GM18907 (cell line): ENCODE measurements around the gene AGGF1.
A peak's percentile ranks its signal among the peaks of the same experiment; 100 is the strongest.
"Not testable (repeated sequence)": the region's sequence is repeated elsewhere in the genome, so short reads cannot be mapped to it uniquely, and the experiment has no call there.

Experiments used
- ATAC-seq: cut with Tn5 transposase; IDR thresholded peaks from one replicate; pipeline ENCODE4 v1.9.1; 2021; ENCODE audit warnings: mild to moderate bottlenecking, moderate library complexity; ENCODE audit not compliant: unreplicated experiment

The AGGF1 gene

DNA sequence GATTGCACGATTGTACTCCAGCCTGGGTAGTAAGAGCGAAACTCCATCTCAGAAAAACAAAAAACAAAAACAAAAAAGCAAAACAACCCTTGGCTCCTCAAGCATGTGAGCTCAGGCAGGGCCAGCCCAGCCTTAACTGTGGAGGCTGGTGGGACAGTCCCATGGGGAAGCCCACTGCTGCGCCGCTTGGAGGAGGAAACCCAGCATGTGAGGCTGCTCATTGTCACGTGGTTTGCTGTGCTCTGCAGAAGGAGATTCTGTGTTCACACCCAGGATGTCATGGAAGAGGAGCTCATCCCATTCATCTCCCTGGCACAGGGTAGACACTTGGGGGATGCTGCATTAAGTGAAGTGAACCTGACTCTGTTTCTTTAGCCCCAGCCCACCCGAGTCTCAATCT lies 52.9 kb downstream of the AGGF1 start:
- no peak for ATAC-seq

DNA sequence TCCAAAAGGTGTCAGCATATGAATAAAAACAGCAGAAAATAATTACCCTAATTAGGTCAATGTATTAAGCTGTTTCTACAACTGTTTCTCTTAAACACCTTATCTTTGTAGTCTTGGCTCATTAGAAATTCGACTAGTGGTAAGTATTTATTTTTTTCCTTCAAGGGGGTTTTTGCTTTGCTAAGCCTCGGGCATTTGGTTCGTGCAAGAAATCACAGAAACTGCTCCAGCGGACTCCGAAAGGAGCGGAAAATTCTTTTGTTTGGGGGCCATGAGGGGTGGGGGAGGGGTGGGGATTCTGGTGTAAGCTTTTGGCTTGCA lies 56.1 kb downstream of the AGGF1 start:
- no peak for ATAC-seq

DNA sequence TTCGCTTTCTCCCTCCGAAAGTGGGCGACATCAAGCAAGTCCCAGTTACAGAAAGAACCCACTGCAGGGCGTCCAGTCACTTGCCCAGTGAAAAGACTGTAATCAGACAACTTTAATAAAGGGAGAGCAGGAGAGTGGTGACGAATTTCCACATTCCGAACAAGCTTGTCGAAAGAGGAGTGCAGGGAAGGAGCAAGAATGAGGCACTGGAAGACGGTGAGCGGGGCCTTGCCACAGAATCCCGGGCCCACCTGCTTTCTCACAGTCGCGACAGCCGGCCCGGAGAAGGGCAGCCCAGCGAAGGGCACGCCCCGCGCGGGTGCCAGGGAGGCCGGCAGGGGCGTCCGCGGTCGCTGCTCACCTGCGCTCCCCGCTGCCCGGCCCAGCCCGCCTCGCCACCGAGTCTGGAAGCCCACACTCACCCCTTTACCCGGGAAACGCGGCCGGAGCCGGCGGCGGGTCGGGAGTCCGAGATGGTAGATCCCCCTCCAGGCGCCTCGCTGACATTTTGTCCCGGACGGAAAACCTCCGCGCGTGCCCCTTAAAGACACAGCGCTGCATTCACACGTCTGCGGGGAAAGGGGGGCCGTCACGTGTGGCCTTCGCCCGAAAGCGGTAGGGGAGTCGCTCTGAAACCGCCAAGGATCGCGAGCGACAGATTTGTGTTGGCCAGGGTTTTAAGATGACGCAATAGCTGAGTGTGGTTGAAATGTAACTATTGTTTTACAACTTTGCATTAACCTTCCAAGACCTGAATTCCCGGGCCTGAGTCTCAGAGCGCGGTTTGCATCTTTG lies 56.7 kb downstream of the AGGF1 start, which contains the start of gene ZBED3:
TSS of gene ZBED3 (minus strand) at position 597 of the 795 bp plus-strand sequence. CDS start 9,407 bp downstream, outside the sequence.
- ATAC-seq: peak; percentile 74

DNA sequence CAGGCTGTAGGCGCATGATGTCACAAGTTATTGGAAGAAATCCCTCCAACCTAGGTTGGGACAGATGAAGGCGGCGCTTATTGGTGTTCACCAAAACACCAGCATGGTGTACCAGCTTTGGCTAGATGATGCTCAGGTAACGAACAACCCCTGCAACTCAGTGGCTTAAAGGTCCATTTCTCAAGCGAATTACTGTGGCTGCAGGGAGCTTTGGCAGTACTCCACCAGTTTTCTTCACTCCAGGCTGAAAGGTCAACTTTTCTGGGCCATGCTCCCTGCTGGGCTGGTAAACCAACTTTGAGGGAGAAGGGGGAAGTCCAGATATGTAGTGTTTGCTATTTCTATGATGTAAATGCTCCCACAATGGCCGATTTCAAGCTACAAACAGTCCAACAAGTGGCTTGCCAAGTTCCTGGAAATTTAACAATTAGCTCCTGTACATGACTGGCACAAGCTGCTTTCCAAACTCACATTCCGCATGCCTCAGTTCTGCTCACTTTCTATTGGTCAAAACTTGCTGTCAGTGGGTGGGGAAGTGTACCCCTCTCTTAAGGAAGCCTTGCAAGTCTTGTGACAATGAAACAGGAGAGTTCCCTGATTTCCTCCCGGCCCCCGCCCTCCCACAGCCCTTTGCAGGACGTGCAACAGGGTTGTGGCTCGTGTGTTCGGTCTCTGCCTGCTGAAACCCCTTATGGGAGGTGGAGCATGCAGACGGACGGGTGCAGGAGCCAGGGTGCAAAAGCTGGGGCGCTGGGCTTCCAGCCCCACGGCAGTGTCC lies 57.5 kb downstream of the AGGF1 start:
- no peak for ATAC-seq

DNA sequence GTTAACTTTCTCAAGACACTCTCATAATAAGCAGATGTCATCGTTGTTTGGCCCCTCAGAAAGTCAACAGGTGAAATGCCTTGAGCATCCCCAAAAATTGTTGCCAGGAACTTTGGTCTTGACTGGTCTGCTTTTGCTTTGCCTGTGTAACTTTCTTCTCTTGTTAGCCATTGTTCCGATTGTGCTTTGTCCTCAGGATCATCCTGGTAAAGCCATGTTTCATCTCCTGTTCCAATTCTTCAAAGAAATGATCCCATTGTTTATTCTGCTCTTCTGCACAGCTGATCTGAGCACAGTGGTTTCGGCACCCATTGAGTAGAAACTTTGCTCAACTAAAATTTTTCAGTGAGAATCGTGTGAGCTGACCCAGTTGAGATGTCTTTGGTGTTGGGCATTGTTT lies 65.0 kb downstream of the AGGF1 start:
- ATAC-seq: no peak

DNA sequence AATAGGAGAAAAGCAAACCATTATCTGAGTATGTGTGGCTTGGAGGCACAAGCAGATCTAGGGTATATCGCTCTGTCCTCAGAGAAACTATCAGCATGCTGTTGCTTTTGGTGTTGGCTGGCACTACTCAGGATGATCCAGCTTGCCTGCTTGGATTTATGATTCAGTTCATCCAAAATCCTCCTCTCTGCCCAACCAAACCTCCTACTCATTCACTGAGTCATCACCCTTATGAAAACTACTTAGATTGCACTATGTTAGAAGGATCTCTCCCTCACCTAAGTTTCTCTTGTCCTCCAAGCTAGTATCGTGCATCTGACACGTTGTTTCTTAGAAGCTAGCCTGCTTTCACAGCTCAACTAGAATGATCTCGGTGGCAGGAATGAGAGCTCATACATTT lies 71.1 kb downstream of the AGGF1 start:
- ATAC-seq: no peak

DNA sequence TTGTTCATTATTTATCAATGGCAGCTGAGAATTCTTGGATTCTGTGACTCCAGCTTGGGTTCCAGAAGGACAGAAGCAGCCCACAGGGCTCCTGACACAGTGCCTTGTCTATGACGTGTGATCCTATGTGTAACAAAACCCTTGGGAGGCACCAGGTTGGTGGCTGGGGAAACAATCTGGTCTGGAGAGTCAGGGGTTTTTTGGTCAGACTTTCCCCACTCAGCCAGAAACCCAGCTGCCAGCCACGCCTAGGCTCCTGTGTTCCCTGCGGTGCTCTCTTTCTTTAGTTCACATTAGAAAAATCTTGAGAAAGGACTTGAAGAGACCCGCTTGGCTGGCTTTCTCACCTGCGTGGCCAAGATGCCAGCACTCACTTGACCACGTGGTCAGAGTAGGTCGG lies 72.3 kb downstream of the AGGF1 start:
- no peak for ATAC-seq

DNA sequence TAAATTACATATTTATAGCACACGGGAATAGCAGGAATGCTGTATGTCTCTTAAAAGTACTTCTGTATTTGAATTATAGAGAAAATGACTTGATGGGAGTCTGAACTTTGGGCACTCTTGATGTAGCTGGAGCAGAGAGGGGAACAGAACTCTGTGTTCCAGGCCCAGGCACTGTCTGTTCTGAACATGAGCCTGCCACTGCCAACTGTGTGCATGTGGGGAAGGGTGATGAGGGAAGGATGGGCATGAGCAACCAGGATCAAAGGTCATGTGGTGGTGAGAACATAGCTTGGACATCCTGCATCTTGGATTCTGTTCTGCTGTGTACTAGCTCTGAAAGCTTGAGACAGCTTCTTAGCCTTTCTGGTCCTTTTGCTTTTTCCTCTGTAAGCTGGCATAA lies 73.3 kb downstream of the AGGF1 start:
- no peak for ATAC-seq

DNA sequence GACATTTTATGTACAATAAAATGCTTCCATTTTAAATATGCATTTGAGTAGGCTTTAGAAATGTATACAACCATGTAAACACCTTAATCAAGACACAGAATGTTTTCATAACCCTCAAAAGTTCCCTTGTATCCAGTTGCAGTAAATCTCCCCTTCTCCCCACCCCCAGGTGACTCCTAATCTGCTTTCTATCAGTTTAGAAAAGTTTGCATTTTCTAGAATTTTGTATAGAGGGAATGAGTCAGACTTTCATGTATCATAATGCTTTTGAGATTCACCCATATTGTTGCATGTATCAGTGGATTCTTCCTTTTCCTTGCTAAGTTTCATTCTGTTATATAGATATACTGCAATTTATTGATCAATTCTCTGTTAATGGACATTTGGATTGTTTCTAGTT lies 74.6 kb downstream of the AGGF1 start:
- ATAC-seq: no peak

DNA sequence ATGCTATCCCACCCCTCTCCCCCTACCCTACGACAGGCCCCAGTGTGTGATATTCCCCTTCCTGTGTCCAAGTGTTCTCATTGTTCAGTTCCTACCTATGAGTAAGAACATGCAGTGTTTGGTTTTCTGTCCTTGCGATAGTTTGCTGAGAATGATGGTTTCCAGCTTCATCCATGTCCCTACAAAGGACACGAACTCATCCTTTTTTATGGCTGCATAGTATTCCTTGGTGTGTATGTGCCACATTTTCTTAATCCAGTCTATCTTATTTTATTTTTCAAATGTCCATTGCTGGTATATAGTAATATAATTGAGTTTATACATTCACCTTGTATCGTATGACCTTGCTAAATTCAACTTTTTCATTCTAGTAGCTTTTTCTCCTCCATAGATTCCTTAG lies 76.8 kb downstream of the AGGF1 start:
- not testable (repeated sequence) for ATAC-seq
